ENCODE measurements around the gene NEUROD2. TPM values are rescaled to one million over a fixed set of nuclear protein-coding genes. Genes with fewer than 3 reads are reported as not detected.

Gene NEUROD2
- total and polyA plus RNA-seq, 10 of the 15 experiments (the other 5 are each of a cell fraction or from before 2014, with no cell fraction given): not detected

DNA sequence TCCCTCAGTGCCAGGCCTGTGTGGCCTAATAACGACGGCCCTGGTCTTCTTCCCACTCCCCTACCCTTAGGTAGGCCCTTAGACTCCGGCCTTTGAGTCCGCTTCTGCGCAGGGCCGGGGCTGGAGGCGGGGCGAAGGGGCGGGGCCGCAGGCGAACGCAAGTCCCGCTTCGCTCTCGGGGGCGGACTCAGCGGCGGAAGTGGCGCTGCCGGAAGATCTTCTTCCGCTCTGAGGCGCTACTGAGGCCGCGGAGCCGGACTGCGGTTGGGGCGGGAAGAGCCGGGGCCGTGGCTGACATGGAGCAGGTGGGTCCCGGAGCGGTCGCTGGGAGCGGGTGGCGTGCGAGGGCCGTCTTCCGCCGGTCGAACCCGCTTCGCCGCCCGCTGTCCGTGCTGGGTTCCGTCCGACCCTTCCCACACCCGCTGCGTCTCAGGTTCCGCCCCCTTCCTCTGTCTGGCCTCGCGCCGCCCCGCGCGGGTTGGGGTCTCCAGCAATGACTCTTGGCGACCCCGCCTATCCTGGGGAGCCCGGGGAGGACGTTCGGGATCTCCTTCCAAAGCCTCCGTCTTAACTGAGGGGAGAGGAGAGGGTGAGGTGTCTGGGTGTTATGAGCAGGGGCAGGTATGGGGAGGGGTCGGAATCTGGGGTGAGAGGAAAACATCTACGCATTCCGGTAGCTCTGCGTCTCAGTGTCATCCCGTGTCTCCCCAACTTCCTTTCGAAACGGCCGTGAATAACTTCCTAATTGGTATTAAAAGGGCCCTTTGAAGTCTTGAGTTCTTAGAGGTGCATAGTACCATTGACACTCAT is 29.4 kb upstream of the NEUROD2 start, which contains the start of gene STARD3 (continued):
- TF ChIP-seq, protein P1, sequence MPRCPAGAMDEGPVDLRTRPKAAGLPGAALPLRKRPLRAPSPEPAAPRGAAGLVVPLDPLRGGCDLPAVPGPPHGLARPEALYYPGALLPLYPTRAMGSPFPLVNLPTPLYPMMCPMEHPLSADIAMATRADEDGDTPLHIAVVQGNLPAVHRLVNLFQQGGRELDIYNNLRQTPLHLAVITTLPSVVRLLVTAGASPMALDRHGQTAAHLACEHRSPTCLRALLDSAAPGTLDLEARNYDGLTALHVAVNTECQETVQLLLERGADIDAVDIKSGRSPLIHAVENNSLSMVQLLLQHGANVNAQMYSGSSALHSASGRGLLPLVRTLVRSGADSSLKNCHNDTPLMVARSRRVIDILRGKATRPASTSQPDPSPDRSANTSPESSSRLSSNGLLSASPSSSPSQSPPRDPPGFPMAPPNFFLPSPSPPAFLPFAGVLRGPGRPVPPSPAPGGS (IDR thresholded peaks at IDR 0.05; ENCODE audit: borderline replicate concordance, insufficient read depth, low read depth, low read length, poor library complexity, severe bottlenecking): peak; percentile 10
- TF ChIP-seq POU2F2 (IDR thresholded peaks at IDR 0.05; ENCODE audit: borderline replicate concordance, low read depth, low read length) (no peak; the same call in 2 of the 3 replicates), CEBPB (IDR thresholded peaks at IDR 0.05; ENCODE audit: borderline replicate concordance in 1 of 2, low read depth in 2 of 2, low read length in 2 of 2) (no peak), MYC (IDR thresholded peaks at IDR 0.05; ENCODE audit: insufficient read depth, insufficient read length, insufficient replicate concordance, low read length, severe bottlenecking) (no peak), ZNF622 (IDR thresholded peaks at IDR 0.05) (no peak), ZSCAN29 (IDR thresholded peaks at IDR 0.05) (peak; percentile 34; the same call in 1 of the 2 replicates), HDAC2 (IDR thresholded peaks at IDR 0.05) (no peak), JUND (IDR thresholded peaks at IDR 0.05; ENCODE audit: low read depth, low read length) (no peak), GABPA (IDR thresholded peaks at IDR 0.05; ENCODE audit: low read depth) (peak; percentile 91), CBFB (IDR thresholded peaks at IDR 0.05; ENCODE audit: low read depth) (no peak), RBBP5 (conservative IDR thresholded peaks at IDR 0.05) (0 out of 2 replicates have a peak, but pooled peaks have one; percentile 37), MEF2B (IDR thresholded peaks at IDR 0.05; ENCODE audit: partially characterized antibody, poor library complexity, severe bottlenecking) (peak; percentile 36), DPF2 (IDR thresholded peaks at IDR 0.05) (peak; percentile 72; the same call in 1 of the 2 replicates), SREBF1 (IDR thresholded peaks at IDR 0.05; ENCODE audit: low read length) (no peak), POLR2AphosphoS5 (IDR thresholded peaks at IDR 0.05; ENCODE audit: low read length) (peak; percentile 69; the same call in 1 of the 2 replicates)
- TF ChIP-seq, protein P2, sequence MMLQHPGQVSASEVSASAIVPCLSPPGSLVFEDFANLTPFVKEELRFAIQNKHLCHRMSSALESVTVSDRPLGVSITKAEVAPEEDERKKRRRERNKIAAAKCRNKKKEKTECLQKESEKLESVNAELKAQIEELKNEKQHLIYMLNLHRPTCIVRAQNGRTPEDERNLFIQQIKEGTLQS (IDR thresholded peaks at IDR 0.05; ENCODE audit: borderline replicate concordance, extremely low read depth, low read depth, low read length): no peak
- TF ChIP-seq, protein P3, sequence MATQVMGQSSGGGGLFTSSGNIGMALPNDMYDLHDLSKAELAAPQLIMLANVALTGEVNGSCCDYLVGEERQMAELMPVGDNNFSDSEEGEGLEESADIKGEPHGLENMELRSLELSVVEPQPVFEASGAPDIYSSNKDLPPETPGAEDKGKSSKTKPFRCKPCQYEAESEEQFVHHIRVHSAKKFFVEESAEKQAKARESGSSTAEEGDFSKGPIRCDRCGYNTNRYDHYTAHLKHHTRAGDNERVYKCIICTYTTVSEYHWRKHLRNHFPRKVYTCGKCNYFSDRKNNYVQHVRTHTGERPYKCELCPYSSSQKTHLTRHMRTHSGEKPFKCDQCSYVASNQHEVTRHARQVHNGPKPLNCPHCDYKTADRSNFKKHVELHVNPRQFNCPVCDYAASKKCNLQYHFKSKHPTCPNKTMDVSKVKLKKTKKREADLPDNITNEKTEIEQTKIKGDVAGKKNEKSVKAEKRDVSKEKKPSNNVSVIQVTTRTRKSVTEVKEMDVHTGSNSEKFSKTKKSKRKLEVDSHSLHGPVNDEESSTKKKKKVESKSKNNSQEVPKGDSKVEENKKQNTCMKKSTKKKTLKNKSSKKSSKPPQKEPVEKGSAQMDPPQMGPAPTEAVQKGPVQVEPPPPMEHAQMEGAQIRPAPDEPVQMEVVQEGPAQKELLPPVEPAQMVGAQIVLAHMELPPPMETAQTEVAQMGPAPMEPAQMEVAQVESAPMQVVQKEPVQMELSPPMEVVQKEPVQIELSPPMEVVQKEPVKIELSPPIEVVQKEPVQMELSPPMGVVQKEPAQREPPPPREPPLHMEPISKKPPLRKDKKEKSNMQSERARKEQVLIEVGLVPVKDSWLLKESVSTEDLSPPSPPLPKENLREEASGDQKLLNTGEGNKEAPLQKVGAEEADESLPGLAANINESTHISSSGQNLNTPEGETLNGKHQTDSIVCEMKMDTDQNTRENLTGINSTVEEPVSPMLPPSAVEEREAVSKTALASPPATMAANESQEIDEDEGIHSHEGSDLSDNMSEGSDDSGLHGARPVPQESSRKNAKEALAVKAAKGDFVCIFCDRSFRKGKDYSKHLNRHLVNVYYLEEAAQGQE (IDR thresholded peaks at IDR 0.05; ENCODE audit: low read depth, low read length): 0 out of 2 replicates have a peak, but pooled peaks have one; percentile 34

All from GM12878 (cell line).